ENCODE data around the gene TRRAP. TPM values are rescaled to one million over a fixed set of nuclear protein-coding genes. Genes with fewer than 3 reads are reported as not detected.
A peak's percentile ranks its signal among the peaks of the same experiment; 100 is the strongest.

TRRAP gene
- total and polyA plus RNA-seq, 2 experiments from 2014 or later, result 14.9 to 58.7 TPM

DNA sequence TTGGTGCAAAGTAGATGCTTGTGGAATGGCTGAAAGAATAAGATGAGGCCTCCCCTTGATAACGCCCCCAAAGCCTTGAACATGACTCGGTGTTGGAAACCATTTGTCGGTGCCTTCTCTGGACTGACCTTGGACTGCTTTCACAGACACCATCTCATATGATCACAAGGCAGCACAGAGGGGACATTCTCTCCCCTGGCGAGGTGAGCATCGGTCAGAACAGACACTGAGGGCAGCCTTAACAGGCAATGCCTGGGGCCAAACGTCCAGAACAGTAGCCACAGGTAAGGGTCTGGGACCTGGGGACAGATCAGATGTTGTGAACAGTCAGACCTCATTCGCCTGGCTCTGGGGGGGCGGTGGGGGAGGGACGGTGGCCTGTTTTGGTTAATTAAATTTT lies 2.8 kb upstream of the TRRAP start (continued):
- TF ChIP-seq, protein P1, sequence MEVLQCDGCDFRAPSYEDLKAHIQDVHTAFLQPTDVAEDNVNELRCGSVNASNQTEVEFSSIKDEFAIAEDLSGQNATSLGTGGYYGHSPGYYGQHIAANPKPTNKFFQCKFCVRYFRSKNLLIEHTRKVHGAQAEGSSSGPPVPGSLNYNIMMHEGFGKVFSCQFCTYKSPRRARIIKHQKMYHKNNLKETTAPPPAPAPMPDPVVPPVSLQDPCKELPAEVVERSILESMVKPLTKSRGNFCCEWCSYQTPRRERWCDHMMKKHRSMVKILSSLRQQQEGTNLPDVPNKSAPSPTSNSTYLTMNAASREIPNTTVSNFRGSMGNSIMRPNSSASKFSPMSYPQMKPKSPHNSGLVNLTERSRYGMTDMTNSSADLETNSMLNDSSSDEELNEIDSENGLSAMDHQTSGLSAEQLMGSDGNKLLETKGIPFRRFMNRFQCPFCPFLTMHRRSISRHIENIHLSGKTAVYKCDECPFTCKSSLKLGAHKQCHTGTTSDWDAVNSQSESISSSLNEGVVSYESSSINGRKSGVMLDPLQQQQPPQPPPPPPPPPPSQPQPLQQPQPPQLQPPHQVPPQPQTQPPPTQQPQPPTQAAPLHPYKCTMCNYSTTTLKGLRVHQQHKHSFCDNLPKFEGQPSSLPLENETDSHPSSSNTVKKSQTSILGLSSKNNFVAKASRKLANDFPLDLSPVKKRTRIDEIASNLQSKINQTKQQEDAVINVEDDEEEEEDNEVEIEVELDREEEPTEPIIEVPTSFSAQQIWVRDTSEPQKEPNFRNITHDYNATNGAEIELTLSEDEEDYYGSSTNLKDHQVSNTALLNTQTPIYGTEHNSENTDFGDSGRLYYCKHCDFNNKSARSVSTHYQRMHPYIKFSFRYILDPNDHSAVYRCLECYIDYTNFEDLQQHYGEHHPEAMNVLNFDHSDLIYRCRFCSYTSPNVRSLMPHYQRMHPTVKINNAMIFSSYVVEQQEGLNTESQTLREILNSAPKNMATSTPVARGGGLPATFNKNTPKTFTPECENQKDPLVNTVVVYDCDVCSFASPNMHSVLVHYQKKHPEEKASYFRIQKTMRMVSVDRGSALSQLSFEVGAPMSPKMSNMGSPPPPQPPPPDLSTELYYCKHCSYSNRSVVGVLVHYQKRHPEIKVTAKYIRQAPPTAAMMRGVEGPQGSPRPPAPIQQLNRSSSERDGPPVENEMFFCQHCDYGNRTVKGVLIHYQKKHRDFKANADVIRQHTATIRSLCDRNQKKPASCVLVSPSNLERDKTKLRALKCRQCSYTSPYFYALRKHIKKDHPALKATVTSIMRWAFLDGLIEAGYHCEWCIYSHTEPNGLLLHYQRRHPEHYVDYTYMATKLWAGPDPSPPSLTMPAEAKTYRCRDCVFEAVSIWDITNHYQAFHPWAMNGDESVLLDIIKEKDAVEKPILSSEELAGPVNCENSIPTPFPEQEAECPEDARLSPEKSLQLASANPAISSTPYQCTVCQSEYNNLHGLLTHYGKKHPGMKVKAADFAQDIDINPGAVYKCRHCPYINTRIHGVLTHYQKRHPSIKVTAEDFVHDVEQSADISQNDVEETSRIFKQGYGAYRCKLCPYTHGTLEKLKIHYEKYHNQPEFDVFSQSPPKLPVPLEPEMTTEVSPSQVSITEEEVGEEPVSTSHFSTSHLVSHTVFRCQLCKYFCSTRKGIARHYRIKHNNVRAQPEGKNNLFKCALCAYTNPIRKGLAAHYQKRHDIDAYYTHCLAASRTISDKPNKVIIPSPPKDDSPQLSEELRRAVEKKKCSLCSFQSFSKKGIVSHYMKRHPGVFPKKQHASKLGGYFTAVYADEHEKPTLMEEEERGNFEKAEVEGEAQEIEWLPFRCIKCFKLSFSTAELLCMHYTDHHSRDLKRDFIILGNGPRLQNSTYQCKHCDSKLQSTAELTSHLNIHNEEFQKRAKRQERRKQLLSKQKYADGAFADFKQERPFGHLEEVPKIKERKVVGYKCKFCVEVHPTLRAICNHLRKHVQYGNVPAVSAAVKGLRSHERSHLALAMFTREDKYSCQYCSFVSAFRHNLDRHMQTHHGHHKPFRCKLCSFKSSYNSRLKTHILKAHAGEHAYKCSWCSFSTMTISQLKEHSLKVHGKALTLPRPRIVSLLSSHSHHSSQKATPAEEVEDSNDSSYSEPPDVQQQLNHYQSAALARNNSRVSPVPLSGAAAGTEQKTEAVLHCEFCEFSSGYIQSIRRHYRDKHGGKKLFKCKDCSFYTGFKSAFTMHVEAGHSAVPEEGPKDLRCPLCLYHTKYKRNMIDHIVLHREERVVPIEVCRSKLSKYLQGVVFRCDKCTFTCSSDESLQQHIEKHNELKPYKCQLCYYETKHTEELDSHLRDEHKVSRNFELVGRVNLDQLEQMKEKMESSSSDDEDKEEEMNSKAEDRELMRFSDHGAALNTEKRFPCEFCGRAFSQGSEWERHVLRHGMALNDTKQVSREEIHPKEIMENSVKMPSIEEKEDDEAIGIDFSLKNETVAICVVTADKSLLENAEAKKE (CRISPR knock-in tag; IDR thresholded peaks at IDR 0.05), result no peak
- TF ChIP-seq ZNF114 (CRISPR knock-in tag; IDR thresholded peaks at IDR 0.05), result no peak
- no peak for TF ChIP-seq CREB1 (CRISPR knock-in tag; IDR thresholded peaks at IDR 0.05; ENCODE audit: low read depth)

DNA sequence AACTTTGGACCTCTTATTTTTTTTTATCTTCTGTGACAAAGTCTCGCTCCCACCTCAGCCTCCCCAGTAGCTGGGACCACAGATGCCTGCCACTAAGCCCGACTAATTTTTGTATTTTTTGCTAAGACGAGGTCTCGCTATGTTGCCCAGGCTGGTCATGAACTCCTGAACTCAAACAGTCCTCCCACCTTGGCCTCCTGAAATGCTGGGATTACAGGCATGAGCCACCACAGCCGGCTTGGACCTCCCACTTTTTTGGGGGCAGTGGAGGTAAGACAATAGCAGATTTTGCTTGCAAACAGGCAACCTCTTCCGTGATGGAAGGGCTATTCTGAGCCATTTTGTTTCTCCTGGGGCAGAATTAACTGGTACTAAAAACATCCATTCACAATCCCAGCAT lies 1.2 kb upstream of the TRRAP start:
- no peak for DNase-seq (ENCODE audit: low spot score)

More for the DNA sequence above, 1.2 kb upstream of the TRRAP start:
- H3K27me3 Mint-ChIP-seq (ENCODE audit: insufficient read depth, low read depth, poor library complexity), result peaks cover 5% of the 10 kb centered on the region
- Histone ChIP-seq H3K27me3 (ENCODE audit: insufficient read depth) (no peaks in the 10 kb centered on the region), H2AFZ (no peak overlapping the region), H3F3A (replicated peaks; ENCODE audit: low read depth) (no peaks in the 10 kb centered on the region), H4K20me1 (replicated peaks; ENCODE audit: insufficient read depth) (peaks cover 8% of the 10 kb centered on the region; the same call in 1 of the 2 replicates), H3K27ac (ENCODE audit: low read depth) (no peak overlapping the region), H3K9me2 (ENCODE audit: insufficient read depth) (no peaks in the 10 kb centered on the region), H3K4me3 (no peak overlapping the region), H3K4me1 (ENCODE audit: insufficient read depth) (peaks cover 3% of the 10 kb centered on the region), H3K36me3 (ENCODE audit: insufficient read depth) (peaks cover 9% of the 10 kb centered on the region), H3K4me2 (0 out of 2 replicates have a peak overlapping the region, but pooled peaks have one; percentile 93), H3K79me2 (replicated peaks; ENCODE audit: insufficient read depth) (peaks cover 23% of the 10 kb centered on the region)
- no peak for ATAC-seq
- H3K4me1 Mint-ChIP-seq, result peaks cover 11% of the 10 kb centered on the region; the same call in 2 of the 3 replicates
- H3K27ac Mint-ChIP-seq, result no peak overlapping the region
- peak overlapping the region; percentile 58 for H3K4me3 Mint-ChIP-seq
- no peaks in the 10 kb centered on the region for H3K9me3 Mint-ChIP-seq
- TF ChIP-seq EZH2phosphoT487 (IDR thresholded peaks at IDR 0.05; ENCODE audit: unreplicated experiment), result no peak
- TF ChIP-seq STAT1 (IDR thresholded peaks at IDR 0.05; ENCODE audit: unreplicated experiment), result no peak
- no peak for TF ChIP-seq JUNB (IDR thresholded peaks at IDR 0.05; ENCODE audit: unreplicated experiment)
- no peak for TF ChIP-seq ZNF331 (CRISPR knock-in tag; IDR thresholded peaks at IDR 0.05; ENCODE audit: low read depth)
- TF ChIP-seq EZH2 (IDR thresholded peaks at IDR 0.05; ENCODE audit: low read depth, unreplicated experiment), result no peak
- TF ChIP-seq POLR2AphosphoS5 (IDR thresholded peaks at IDR 0.05; ENCODE audit: low read depth), result no peak
- TF ChIP-seq, protein P2, sequence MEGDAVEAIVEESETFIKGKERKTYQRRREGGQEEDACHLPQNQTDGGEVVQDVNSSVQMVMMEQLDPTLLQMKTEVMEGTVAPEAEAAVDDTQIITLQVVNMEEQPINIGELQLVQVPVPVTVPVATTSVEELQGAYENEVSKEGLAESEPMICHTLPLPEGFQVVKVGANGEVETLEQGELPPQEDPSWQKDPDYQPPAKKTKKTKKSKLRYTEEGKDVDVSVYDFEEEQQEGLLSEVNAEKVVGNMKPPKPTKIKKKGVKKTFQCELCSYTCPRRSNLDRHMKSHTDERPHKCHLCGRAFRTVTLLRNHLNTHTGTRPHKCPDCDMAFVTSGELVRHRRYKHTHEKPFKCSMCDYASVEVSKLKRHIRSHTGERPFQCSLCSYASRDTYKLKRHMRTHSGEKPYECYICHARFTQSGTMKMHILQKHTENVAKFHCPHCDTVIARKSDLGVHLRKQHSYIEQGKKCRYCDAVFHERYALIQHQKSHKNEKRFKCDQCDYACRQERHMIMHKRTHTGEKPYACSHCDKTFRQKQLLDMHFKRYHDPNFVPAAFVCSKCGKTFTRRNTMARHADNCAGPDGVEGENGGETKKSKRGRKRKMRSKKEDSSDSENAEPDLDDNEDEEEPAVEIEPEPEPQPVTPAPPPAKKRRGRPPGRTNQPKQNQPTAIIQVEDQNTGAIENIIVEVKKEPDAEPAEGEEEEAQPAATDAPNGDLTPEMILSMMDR (conservative IDR thresholded peaks at IDR 0.05; ENCODE audit: low read depth in 2 of 2), result no peak
- no peak for TF ChIP-seq CREB1 (CRISPR knock-in tag; IDR thresholded peaks at IDR 0.05; ENCODE audit: low read depth)
- TF ChIP-seq, protein P3, sequence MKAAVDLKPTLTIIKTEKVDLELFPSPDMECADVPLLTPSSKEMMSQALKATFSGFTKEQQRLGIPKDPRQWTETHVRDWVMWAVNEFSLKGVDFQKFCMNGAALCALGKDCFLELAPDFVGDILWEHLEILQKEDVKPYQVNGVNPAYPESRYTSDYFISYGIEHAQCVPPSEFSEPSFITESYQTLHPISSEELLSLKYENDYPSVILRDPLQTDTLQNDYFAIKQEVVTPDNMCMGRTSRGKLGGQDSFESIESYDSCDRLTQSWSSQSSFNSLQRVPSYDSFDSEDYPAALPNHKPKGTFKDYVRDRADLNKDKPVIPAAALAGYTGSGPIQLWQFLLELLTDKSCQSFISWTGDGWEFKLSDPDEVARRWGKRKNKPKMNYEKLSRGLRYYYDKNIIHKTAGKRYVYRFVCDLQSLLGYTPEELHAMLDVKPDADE (IDR thresholded peaks at IDR 0.05), result no peak
- H3K36me3 Mint-ChIP-seq (ENCODE audit: low read depth), result peaks cover 16% of the 10 kb centered on the region

Data from GM23338 (cell line).